Heart right ventricle (tissue), 16 donors: Measurements from ENCODE around the gene ZMYND19. TPM values are rescaled to one million over a fixed set of nuclear protein-coding genes. Genes with fewer than 3 reads are reported as not detected.

Source experiments
- ATAC-seq, 8 donors: fragments of 200-7000 bp; cut with Tn5 transposase; one replicate each; pipeline ENCODE4 v1.9.1; 2020; ENCODE audit warnings: mild to moderate bottlenecking in 8 of 8, moderate library complexity in 8 of 8, moderate number of reproducible peaks in 1 of 8
- DNase-seq, 2 donors: peaks; one replicate each; pipeline ENCODE4 v3.0.0-alpha.2; 2020
- H3K27ac ChIP-seq, 10 donors: fragments of 200-600 bp; sonication (generic) in 2 of 10; one replicate each; pipeline versions ENCODE4 v1.5.0 to v1.8.0; 2020 to 2022; ENCODE audit warnings: mild to moderate bottlenecking in 3 of 10
- H3K27me3 ChIP-seq, 7 donors: fragments of 200-600 bp; one replicate each; pipeline ENCODE4 v1.8.0; 2021 to 2022; ENCODE audit warnings: mild to moderate bottlenecking in 2 of 7
- H3K36me3 ChIP-seq, 9 donors: fragments of 200-600 bp; sonication (generic) in 1 of 9; one replicate each; pipeline versions ENCODE4 v1.5.0 to v1.8.0; 2020 to 2022; ENCODE audit warnings: mild to moderate bottlenecking in 2 of 9
- H3K4me1 ChIP-seq, 9 donors: fragments of 200-600 bp; sonication (generic) in 1 of 9; one replicate each; pipeline versions ENCODE4 v1.5.0 to v1.8.0; 2020 to 2022; ENCODE audit warnings: mild to moderate bottlenecking in 4 of 9
- H3K4me3 ChIP-seq, 10 donors: fragments of 200-600 bp; sonication (generic) in 2 of 10; one replicate each; pipeline versions ENCODE4 v1.5.0 to v1.8.0; 2020 to 2022; ENCODE audit warnings: mild to moderate bottlenecking in 7 of 10, moderate library complexity in 2 of 10
- H3K9me3 ChIP-seq, 11 donors: fragments of 200-600 bp in 10 of 11; sonication (generic) in 2 of 11; one replicate each; pipeline versions ENCODE4 v1.5.0 to v1.8.0; 2013 to 2022; ENCODE audit warnings: mild to moderate bottlenecking in 2 of 11, control low read depth in 1 of 11, moderate library complexity in 1 of 11
- CTCF ChIP-seq, 9 donors: fragments of 200-600 bp; sonication (generic) in 2 of 9; IDR thresholded peaks; one replicate each; pipeline versions ENCODE4 v1.5.0 to v1.8.0; 2021 to 2022; ENCODE audit warnings: antibody characterized with exemption in 9 of 9, mild to moderate bottlenecking in 5 of 9, moderate library complexity in 1 of 9
- whole genome bisulfite sequencing, 2 donors: extraction: QIAGEN DNeasy Blood & Tissue Kit; methylation state at CpG; one replicate each; pipeline ENCODE4 v1.1.7; 2013; ENCODE audit warnings: inconsistent platforms in 1 of 2; 5-methylcytosine and 5-hydroxymethylcytosine counted together
- intact Hi-C, 10 donors: fragments of 100-400 bp; cut with DNase I; formaldehyde crosslinking; loops; one replicate each; pipeline versions ENCODE4 v1.11.1 to v1.14.2; 2022
- polyA plus RNA-seq, 2 donors: library from polyadenylated mRNA; stranded (reverse); fragments of 200-250 nt; gene quantifications; one replicate each; pipeline ENCODE4 v1.2.3, GENCODE V29; 2013
- total RNA-seq, 10 donors: library from RNA; stranded (reverse); fragmentation: NEBNext Ultra II Directional in 3 of 10; extraction: Animal tissue kit (Norgen Biotek cat#: 25700) in 3 of 10; gene quantifications; one replicate each; pipeline versions ENCODE4 v1.2.1 to v1.2.4, GENCODE V29; 2021 to 2023
- donor health status: Arrhythmogenic right ventricular cardiomyopathy.
- donor health status: ischemic (EF 13 %, LVEDD 7.1; RV severe dilation, severe dysfunction).
- donor health status: healthy with polysubstance abuse.
- donor health status: DM: no; HTN: yes; CAD: no.
- donor health status: DM: no; HTN: no; CAD: no.
- donor health status: ischemic (EF 25% LVEDD 6.9; RV normal size, moderate dysfunction).
- donor health status: ischemic (EF 25% LVEDD 5.7; RV mildly dilated, moderate dysfunction).
- donor health status: healthy.
- donor health status: DM: yes; HTN: yes; CAD: no.
- donor health status: Ischemic cardiomyopathy.
- donor health status: ischemic (EF 35%, LVEDD 5.7; RV mildly dilated, moderate dysfunction).
- donor health status: nonischemic (EF 11% LVEDD 7.7; RV severe dilation, severe dysfunction).
- donor health status: DM: yes; HTN: yes; CAD: no.
- donor health status: PGD.
- donor health status: ischemic (EF 29% LVEDD 5.4; RV normal size, mild dysfunction).
- donor health status: nonischemic (EF 23%, LVEDD 6.1; RV moderate dilation, normal function).

Gene ZMYND19
- total and polyA plus RNA-seq, 12 donors = 8.0 to 22.3 (median 9.2) TPM

- H3K4me1 ChIP-seq = peaks cover 17 to 60% (median 47%) of the 10 kb centered on the region in 9 donors
- peak overlapping the region in 3 of 10 donors; percentile 84 to 91 (median 88) for H3K27ac ChIP-seq
- no peak for ATAC-seq
- H3K4me3 ChIP-seq = peak overlapping the region in 5 of 10 donors; percentile 58 to 90 (median 77)
- no peak for TF ChIP-seq CTCF (IDR thresholded peaks at IDR 0.05)
- intact Hi-C loops = no loop called here
- peaks cover 0 to 23% (median 7%) of the 10 kb centered on the region in 9 donors for H3K36me3 ChIP-seq
- DNase-seq = no peak
- H3K27me3 ChIP-seq = no peaks in the 10 kb centered on the region
- WGBS, 2 donors = 67 to 73% methylated on average over 7 of the region's 7 CpGs
- no peaks in the 10 kb centered on the region for H3K9me3 ChIP-seq
Observed at GRCh38 chr9:137620581-137620980, 30.3 kb upstream of the ZMYND19 start.

GRCh38 chr9:137620048-137620405 is 29.7 kb upstream of the ZMYND19 start:
- 58% methylated on average over 4 of the region's 4 CpGs for WGBS, 2 donors
- H3K36me3 ChIP-seq = peaks cover 0 to 28% (median 13%) of the 10 kb centered on the region in 9 donors
- no peak for DNase-seq
- intact Hi-C loops = no loop called here
- no peaks in the 10 kb centered on the region for H3K9me3 ChIP-seq
- peak overlapping the region in 8 of 10 donors; percentile 81 to 91 (median 88) for H3K27ac ChIP-seq
- no peaks in the 10 kb centered on the region for H3K27me3 ChIP-seq
- H3K4me1 ChIP-seq = peaks cover 17 to 54% (median 44%) of the 10 kb centered on the region in 9 donors
- peak overlapping the region in 9 of 10 donors; percentile 57 to 90 (median 74) for H3K4me3 ChIP-seq
- no peak for TF ChIP-seq CTCF (IDR thresholded peaks at IDR 0.05)
- ATAC-seq = no peak

- WGBS, 2 donors = 1% methylated on average over 49 to 58 of the region's 58 CpGs
- Histone ChIP-seq H3K27me3 (no peaks in the 10 kb centered on the region), H3K27ac (peak overlapping the region in 9 of 10 donors; percentile 81 to 91 (median 88)), H3K9me3 (no peaks in the 10 kb centered on the region), H3K4me3 (peak overlapping the region; percentile 51 to 90 (median 72)), H3K4me1 (peaks cover 17 to 52% (median 44%) of the 10 kb centered on the region in 9 donors), H3K36me3 (peaks cover 0 to 34% (median 18%) of the 10 kb centered on the region in 9 donors)
- no peak for DNase-seq
- no peak for TF ChIP-seq CTCF (IDR thresholded peaks at IDR 0.05)
- intact Hi-C loops = loop anchor here in 1 of 10 donors (10.0 kb wide), 1 partner anchor 55 kb away; no protein-coding TSS in a partner anchor
- peak in 3 of 8 donors; percentile 5 for ATAC-seq
Observed at GRCh38 chr9:137619240-137620047, 29.1 kb upstream of the ZMYND19 start.

GRCh38 chr9:137618105-137619067 is 28.1 kb upstream of the ZMYND19 start, which contains the start of gene EHMT1:
TSS of gene EHMT1 (plus strand) at chr9:137619005. CDS start at chr9:137619029, 24 bp downstream.
- ATAC-seq = peak; percentile 81 to 94 (median 84)
- H3K9me3 ChIP-seq = no peaks in the 10 kb centered on the region
- intact Hi-C loops = loop anchor here in 2 of 10 donors (1.0 to 10.0 kb wide), 2 partner anchors 13 to 56 kb away; partner anchors contain the start of gene ARRDC1 (in 1 of the 2)
- H3K4me1 ChIP-seq = peaks cover 17 to 55% (median 44%) of the 10 kb centered on the region in 9 donors
- WGBS, 2 donors = 1% methylated on average over 77 to 94 of the region's 94 CpGs
- peak within 1 kb of the TSS; percentile 89 to 97 (median 94) for H3K27ac ChIP-seq
- no peaks in the 10 kb centered on the region for H3K27me3 ChIP-seq
- TF ChIP-seq CTCF (IDR thresholded peaks at IDR 0.05) = no peak
- H3K36me3 ChIP-seq = peaks cover 0 to 40% (median 20%) of the 10 kb centered on the region in 9 donors
- peak within 1 kb of the TSS; percentile 70 to 100 (median 94) for H3K4me3 ChIP-seq
- peak; percentile 85 to 91 for DNase-seq
